Measurements from ENCODE around the gene CHST11. TPM values are rescaled to one million over a fixed set of nuclear protein-coding genes. Genes with fewer than 3 reads are reported as not detected.

The CHST11 gene
- total RNA-seq, 2 experiments from 2014 or later, result 53.4 to 53.6 TPM

DNA sequence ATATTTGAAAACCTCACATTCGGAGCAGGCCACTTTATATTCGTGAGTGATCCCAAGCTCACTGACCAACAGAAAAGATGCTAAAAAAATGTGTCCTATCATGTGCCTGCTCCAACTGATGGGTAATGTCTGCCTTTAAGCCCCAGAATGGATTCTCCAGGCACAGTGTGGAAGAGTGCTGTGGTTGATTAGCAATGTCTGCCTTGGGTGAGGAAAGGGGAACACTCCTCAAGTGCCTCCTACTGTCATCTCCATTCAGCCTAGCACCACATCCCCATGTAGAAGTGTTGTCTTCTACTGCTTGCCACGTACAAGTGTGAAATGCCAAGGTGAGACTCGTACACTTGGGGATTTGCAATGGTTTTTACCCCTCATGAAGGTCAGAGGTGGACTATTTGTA lies 302.0 kb downstream of the CHST11 start:
- H3K27ac Mint-ChIP-seq, result no peak overlapping the region

DNA sequence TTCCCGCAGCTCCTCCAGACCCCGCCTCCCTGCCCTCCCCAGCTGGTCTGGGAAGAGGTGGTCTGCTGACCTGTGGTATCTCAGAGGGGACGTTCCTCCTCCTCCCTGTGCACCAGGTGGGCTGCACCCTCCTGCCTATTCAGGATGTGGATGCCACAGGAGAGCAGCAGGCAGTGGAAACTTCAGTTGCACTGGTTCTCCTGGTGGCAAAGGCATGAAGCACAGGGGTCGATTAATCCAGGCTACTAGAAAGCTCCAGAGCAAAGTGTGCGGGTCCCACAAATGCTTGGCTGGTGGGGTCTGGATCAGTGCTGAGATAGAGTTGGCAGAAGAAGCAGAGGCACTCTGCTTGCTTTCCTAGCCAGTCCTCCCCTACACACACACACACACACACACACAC lies 304.3 kb downstream of the CHST11 start:
- no peak overlapping the region for H3K4me3 ChIP-seq (ENCODE audit: low read length)
- peaks cover 0 to 4% of the 10 kb centered on the region in 2 experiments for H3K9me3 ChIP-seq (ENCODE audit: control insufficient read depth in 1 of 2, insufficient read depth in 1 of 2, low read length in 2 of 2)
- peaks cover 37% of the 10 kb centered on the region for H3K36me3 Mint-ChIP-seq (ENCODE audit: low read depth)
- no peak overlapping the region for H3K27ac ChIP-seq (ENCODE audit: low read depth in 1 of 2, low read length in 2 of 2)
- no peaks in the 10 kb centered on the region for H3K27me3 ChIP-seq (ENCODE audit: control insufficient read depth in 1 of 2, insufficient read depth in 2 of 2, low read length in 2 of 2)
- peaks cover 14% of the 10 kb centered on the region for H3K36me3 ChIP-seq (ENCODE audit: insufficient read depth, low read length)
- peaks cover 32% of the 10 kb centered on the region for H3K4me1 Mint-ChIP-seq (ENCODE audit: low read depth)
- no peaks in the 10 kb centered on the region for H3K9me3 Mint-ChIP-seq
- intact Hi-C loops (cut with DNase I, micrococcal nuclease), result no loop called here
- no peaks in the 10 kb centered on the region for H3K27me3 Mint-ChIP-seq
- H3K4me3 Mint-ChIP-seq, result no peak overlapping the region
- POLR2A ChIA-PET, result no interaction called here
- no peak overlapping the region for H3K27ac Mint-ChIP-seq
- H3K4me1 ChIP-seq (ENCODE audit: insufficient read depth, low read length), result peaks cover 15% of the 10 kb centered on the region
- TF ChIP-seq, protein P1, sequence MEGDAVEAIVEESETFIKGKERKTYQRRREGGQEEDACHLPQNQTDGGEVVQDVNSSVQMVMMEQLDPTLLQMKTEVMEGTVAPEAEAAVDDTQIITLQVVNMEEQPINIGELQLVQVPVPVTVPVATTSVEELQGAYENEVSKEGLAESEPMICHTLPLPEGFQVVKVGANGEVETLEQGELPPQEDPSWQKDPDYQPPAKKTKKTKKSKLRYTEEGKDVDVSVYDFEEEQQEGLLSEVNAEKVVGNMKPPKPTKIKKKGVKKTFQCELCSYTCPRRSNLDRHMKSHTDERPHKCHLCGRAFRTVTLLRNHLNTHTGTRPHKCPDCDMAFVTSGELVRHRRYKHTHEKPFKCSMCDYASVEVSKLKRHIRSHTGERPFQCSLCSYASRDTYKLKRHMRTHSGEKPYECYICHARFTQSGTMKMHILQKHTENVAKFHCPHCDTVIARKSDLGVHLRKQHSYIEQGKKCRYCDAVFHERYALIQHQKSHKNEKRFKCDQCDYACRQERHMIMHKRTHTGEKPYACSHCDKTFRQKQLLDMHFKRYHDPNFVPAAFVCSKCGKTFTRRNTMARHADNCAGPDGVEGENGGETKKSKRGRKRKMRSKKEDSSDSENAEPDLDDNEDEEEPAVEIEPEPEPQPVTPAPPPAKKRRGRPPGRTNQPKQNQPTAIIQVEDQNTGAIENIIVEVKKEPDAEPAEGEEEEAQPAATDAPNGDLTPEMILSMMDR (IDR thresholded peaks at IDR 0.05), result no peak
- no peak for DNase-seq
- no peak for ATAC-seq (ENCODE audit: poor library complexity)
- CTCF ChIA-PET, result interaction anchor here (0.9 to 1.2 kb wide), 3 partner anchors 18 to 379 kb away, joined by 3 to 4 read pairs (median 3); no protein-coding TSS in a partner anchor

More for the DNA sequence above, 302.0 kb downstream of the CHST11 start:
- peaks cover 15% of the 10 kb centered on the region for H3K4me1 Mint-ChIP-seq (ENCODE audit: low read depth)
- Histone ChIP-seq H3K4me1 (ENCODE audit: insufficient read depth, low read length) (no peaks in the 10 kb centered on the region), H3K27ac (ENCODE audit: low read depth in 1 of 2, low read length in 2 of 2) (no peak overlapping the region), H3K9me3 (ENCODE audit: control insufficient read depth in 1 of 2, insufficient read depth in 1 of 2, low read length in 2 of 2) (peaks cover 0 to 4% of the 10 kb centered on the region in 2 experiments), H3K36me3 (ENCODE audit: insufficient read depth, low read length) (peaks cover 14% of the 10 kb centered on the region), H3K27me3 (ENCODE audit: control insufficient read depth in 1 of 2, insufficient read depth in 2 of 2, low read length in 2 of 2) (no peaks in the 10 kb centered on the region), H3K4me3 (ENCODE audit: low read length) (no peak overlapping the region)
- H3K36me3 Mint-ChIP-seq (ENCODE audit: low read depth), result peaks cover 47% of the 10 kb centered on the region
- H3K27me3 Mint-ChIP-seq, result no peaks in the 10 kb centered on the region
- intact Hi-C loops (cut with DNase I, micrococcal nuclease), result no loop called here
- H3K9me3 Mint-ChIP-seq, result no peaks in the 10 kb centered on the region
- CTCF ChIA-PET, result no interaction called here
- DNase-seq, result no peak
- POLR2A ChIA-PET, result no interaction called here
- no peak for ATAC-seq (ENCODE audit: poor library complexity)
- TF ChIP-seq, protein P1 (IDR thresholded peaks at IDR 0.05), result no peak
- H3K4me3 Mint-ChIP-seq, result no peak overlapping the region

DNA sequence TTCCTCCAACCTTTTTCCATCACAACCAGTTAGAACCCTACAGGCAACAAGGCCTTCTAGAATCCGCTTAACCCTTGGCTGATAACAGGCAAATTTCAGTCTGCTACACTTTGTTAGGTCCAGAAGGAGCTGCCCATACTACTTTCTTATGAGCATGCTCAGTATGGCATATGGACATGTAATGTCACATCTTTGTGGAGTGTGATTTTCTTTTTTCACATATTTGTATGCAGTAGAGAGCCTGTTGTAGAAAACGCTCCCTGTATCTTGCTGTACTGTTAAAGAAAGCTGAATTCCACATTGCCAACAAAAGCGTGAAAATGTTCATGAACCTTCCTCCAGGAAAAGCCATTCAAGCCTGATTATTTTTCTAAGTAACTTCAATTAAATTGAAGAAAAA lies 304.9 kb downstream of the CHST11 start:
- Mint-ChIP-seq H3K9me3 (no peaks in the 10 kb centered on the region), H3K27ac (no peak overlapping the region), H3K4me3 (no peak overlapping the region), H3K36me3 (ENCODE audit: low read depth) (peaks cover 32% of the 10 kb centered on the region), H3K27me3 (no peaks in the 10 kb centered on the region), H3K4me1 (ENCODE audit: low read depth) (peaks cover 36% of the 10 kb centered on the region)
- Histone ChIP-seq H3K27me3 (ENCODE audit: control insufficient read depth in 1 of 2, insufficient read depth in 2 of 2, low read length in 2 of 2) (no peaks in the 10 kb centered on the region), H3K4me3 (ENCODE audit: low read length) (no peak overlapping the region), H3K9me3 (ENCODE audit: control insufficient read depth in 1 of 2, insufficient read depth in 1 of 2, low read length in 2 of 2) (peaks cover 0 to 4% of the 10 kb centered on the region in 2 experiments), H3K4me1 (ENCODE audit: insufficient read depth, low read length) (peaks cover 15% of the 10 kb centered on the region), H3K27ac (ENCODE audit: low read depth in 1 of 2, low read length in 2 of 2) (no peak overlapping the region), H3K36me3 (ENCODE audit: insufficient read depth, low read length) (peaks cover 13% of the 10 kb centered on the region)
- intact Hi-C loops (cut with DNase I, micrococcal nuclease), result no loop called here
- TF ChIP-seq, protein P1 (IDR thresholded peaks at IDR 0.05), result no peak
- POLR2A ChIA-PET, result no interaction called here
- DNase-seq, result no peak
- CTCF ChIA-PET, result interaction anchor here (1.2 kb wide), 1 partner anchor 380 kb away, joined by 3 read pairs; no protein-coding TSS in a partner anchor
- no peak for ATAC-seq (ENCODE audit: poor library complexity)

All from CD4-positive, alpha-beta T cell (primary cell).